Caco-2 (cell line): ENCODE data around the gene CSTF2T. TPM values are rescaled to one million over a fixed set of nuclear protein-coding genes. Genes with fewer than 3 reads are reported as not detected.
A peak's percentile ranks its signal among the peaks of the same experiment; 100 is the strongest.

Experiments used
- BruUV-seq: library from RNA; stranded (reverse); fragments of 400-500 nt; replicated peaks from 2 replicates; lab custom pipeline; 2021; lab: Mats Ljungman, UMichigan
- CTCF ChIA-PET: fragments of 300-600 bp; sonication (Branson Sonifier 250); formaldehyde crosslinking; loops from one replicate; lab custom pipeline; 2022; ENCODE audit warnings: antibody characterized with exemption; lab: Charles Lee
- POLR2A ChIA-PET: fragments of 300-600 bp; sonication (Branson Sonifier 250); formaldehyde crosslinking; loops from one replicate; lab custom pipeline; 2022; ENCODE audit warnings: antibody characterized with exemption; lab: Charles Lee
- DNase-seq, 2 experiments: peaks; one replicate each; pipeline versions ENCODE4 v3.0.0 to v3.0.0-alpha.2; 2020 to 2022
- H3K27me3 ChIP-seq: replicated peaks from 2 replicates; pipeline ENCODE4 v1.6.0; 2011; ENCODE audit warnings: low read length; ENCODE audit not compliant: control insufficient read depth, insufficient read depth
- H3K36me3 ChIP-seq: 2 replicates; pipeline ENCODE4 v1.5.1; 2011; ENCODE audit warnings: low read length; ENCODE audit not compliant: control insufficient read depth, insufficient read depth
- H3K4me1 ChIP-seq: fragments of 250-450 bp; sonication (Bioruptor Pico); 2 replicates; pipeline ENCODE4 v1.5.1; 2020; ENCODE audit warnings: mild to moderate bottlenecking
- H3K4me3 ChIP-seq: 2 replicates; pipeline ENCODE4 v1.5.1; 2011; ENCODE audit warnings: low read depth, mild to moderate bottlenecking, control low read depth, low read length
- H3K9me3 ChIP-seq: fragments of 250-450 bp; sonication (Bioruptor Pico); 2 replicates; pipeline ENCODE4 v1.5.1; 2020; ENCODE audit warnings: mild to moderate bottlenecking, moderate library complexity
- H3K27ac Mint-ChIP-seq: one replicate; pipeline ENCODE4 v1.8.0; 2022; ENCODE audit warnings: mixed read lengths; ENCODE audit not compliant: unreplicated experiment
- H3K27me3 Mint-ChIP-seq: one replicate; pipeline ENCODE4 v1.8.0; 2022; ENCODE audit warnings: mixed read lengths; ENCODE audit not compliant: insufficient read depth, unreplicated experiment
- H3K36me3 Mint-ChIP-seq: one replicate; pipeline ENCODE4 v1.8.0; 2022; ENCODE audit warnings: mild to moderate bottlenecking, mixed read lengths; ENCODE audit not compliant: insufficient read depth, unreplicated experiment
- H3K4me1 Mint-ChIP-seq: one replicate; pipeline ENCODE4 v1.8.0; 2022; ENCODE audit warnings: low read depth, mixed read lengths; ENCODE audit not compliant: unreplicated experiment
- H3K4me3 Mint-ChIP-seq: one replicate; pipeline ENCODE4 v1.8.0; 2022; ENCODE audit warnings: mild to moderate bottlenecking, moderate library complexity, mixed read lengths; ENCODE audit not compliant: unreplicated experiment
- H3K9me3 Mint-ChIP-seq: one replicate; pipeline ENCODE4 v1.8.0; 2022; ENCODE audit warnings: mixed read lengths; ENCODE audit not compliant: unreplicated experiment
- intact Hi-C: fragments of 100-400 bp; cut with micrococcal nuclease; formaldehyde crosslinking; loops from one replicate; pipeline ENCODE4 v1.10.0; 2022; ENCODE audit not compliant: unreplicated experiment
- total RNA-seq: library from RNA; stranded (reverse); gene quantifications from 2 replicates; pipeline ENCODE4 v1.2.3, GENCODE V29; 2022
- TF ChIP-seq, protein P1 (sequence below), 2 experiments: fragments of 200-600 bp in 1 of 2; IDR thresholded peaks; 1 replicate in 1 of 2; 2 replicates in 1 of 2; pipeline versions ENCODE4 v1.5.1 to v1.8.0; 2011 to 2022; ENCODE audit warnings: antibody characterized with exemption in 1 of 2, control low read depth in 1 of 2, inconsistent platforms in 1 of 2, low read depth in 1 of 2, low read length in 1 of 2, mild to moderate bottlenecking in 1 of 2, moderate library complexity in 1 of 2; ENCODE audit not compliant: insufficient read depth in 1 of 2, severe bottlenecking in 1 of 2, unreplicated experiment in 1 of 2

The CSTF2T gene
- total RNA-seq, 1 experiment from 2014 or later = 51.2 TPM

DNA sequence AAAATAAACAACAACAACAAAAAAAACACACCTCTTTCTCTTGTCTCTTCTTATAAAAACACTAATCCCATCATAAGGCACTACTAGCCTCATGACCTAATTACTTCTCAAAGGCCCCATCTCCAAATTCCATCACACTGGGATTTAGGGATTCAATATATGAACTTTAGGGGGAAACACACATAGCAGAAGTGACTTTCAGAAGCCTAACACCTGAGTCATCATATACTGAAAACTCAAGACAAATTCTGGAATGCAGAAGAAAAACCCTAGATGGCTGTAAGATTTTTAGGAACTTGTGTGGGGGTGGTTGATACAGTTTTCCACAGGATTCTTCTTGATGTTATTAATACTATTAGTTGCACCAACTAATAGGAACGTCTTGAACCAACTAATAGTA is 33.7 kb upstream of the CSTF2T start:
- BruUV-seq = no TSS peak
- peaks cover 29% of the 10 kb centered on the region for H3K4me1 ChIP-seq
- Mint-ChIP-seq H3K9me3 (peaks cover 13% of the 10 kb centered on the region), H3K36me3 (peaks cover 7% of the 10 kb centered on the region), H3K27me3 (no peaks in the 10 kb centered on the region), H3K4me3 (no peak overlapping the region), H3K4me1 (peaks cover 32% of the 10 kb centered on the region), H3K27ac (peak overlapping the region; percentile 33)
- TF ChIP-seq, protein P1, sequence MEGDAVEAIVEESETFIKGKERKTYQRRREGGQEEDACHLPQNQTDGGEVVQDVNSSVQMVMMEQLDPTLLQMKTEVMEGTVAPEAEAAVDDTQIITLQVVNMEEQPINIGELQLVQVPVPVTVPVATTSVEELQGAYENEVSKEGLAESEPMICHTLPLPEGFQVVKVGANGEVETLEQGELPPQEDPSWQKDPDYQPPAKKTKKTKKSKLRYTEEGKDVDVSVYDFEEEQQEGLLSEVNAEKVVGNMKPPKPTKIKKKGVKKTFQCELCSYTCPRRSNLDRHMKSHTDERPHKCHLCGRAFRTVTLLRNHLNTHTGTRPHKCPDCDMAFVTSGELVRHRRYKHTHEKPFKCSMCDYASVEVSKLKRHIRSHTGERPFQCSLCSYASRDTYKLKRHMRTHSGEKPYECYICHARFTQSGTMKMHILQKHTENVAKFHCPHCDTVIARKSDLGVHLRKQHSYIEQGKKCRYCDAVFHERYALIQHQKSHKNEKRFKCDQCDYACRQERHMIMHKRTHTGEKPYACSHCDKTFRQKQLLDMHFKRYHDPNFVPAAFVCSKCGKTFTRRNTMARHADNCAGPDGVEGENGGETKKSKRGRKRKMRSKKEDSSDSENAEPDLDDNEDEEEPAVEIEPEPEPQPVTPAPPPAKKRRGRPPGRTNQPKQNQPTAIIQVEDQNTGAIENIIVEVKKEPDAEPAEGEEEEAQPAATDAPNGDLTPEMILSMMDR (IDR thresholded peaks at IDR 0.05; ENCODE audit: insufficient read depth in 1 of 2, low read depth in 1 of 2, low read length in 1 of 2, severe bottlenecking in 1 of 2, unreplicated experiment in 1 of 2) = no peak
- CTCF ChIA-PET = no interaction called here
- POLR2A ChIA-PET = no interaction called here
- H3K9me3 ChIP-seq = no peaks in the 10 kb centered on the region
- no peak for DNase-seq
- no peaks in the 10 kb centered on the region for H3K36me3 ChIP-seq
- intact Hi-C loops = no loop called here
- no peak overlapping the region for H3K4me3 ChIP-seq
- no peaks in the 10 kb centered on the region for H3K27me3 ChIP-seq

- TF ChIP-seq, protein P1 (IDR thresholded peaks at IDR 0.05; ENCODE audit: insufficient read depth in 1 of 2, low read depth in 1 of 2, low read length in 1 of 2, severe bottlenecking in 1 of 2, unreplicated experiment in 1 of 2) = no peak
- no TSS peak for BruUV-seq
- peak; percentile 76 to 79 for DNase-seq
Observed at GRCh38 chr10:51729822-51730555, 30.6 kb upstream of the CSTF2T start.

DNA sequence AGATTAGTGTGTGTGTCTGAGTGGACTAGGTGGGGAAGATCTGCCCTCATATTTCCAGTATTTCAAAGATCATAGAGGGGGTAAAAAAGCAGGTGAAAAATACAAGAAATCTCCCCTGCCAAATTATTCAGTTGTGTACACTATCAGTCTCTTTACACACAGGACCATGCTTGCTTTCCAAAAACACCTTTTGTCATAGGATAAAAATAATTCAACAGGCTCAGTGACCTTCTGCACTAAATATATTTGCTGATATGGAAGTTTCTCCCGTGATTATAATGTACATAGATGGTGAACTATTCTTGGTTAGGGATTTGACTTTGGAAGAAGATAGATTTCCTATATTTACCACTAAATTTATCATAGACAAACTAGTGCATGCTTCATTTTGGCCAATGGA is 24.6 kb upstream of the CSTF2T start:
- no peaks in the 10 kb centered on the region for H3K27me3 ChIP-seq
- H3K36me3 Mint-ChIP-seq = no peaks in the 10 kb centered on the region
- H3K4me3 ChIP-seq = no peak overlapping the region
- ChIA-PET CTCF (no interaction called here), POLR2A (no interaction called here)
- no TSS peak for BruUV-seq
- no peaks in the 10 kb centered on the region for H3K27me3 Mint-ChIP-seq
- intact Hi-C loops = no loop called here
- no peaks in the 10 kb centered on the region for H3K36me3 ChIP-seq
- H3K9me3 ChIP-seq = no peaks in the 10 kb centered on the region
- no peaks in the 10 kb centered on the region for H3K9me3 Mint-ChIP-seq
- DNase-seq = no peak
- peaks cover 12% of the 10 kb centered on the region for H3K4me1 ChIP-seq
- no peak overlapping the region for H3K4me3 Mint-ChIP-seq
- H3K4me1 Mint-ChIP-seq = peaks cover 10% of the 10 kb centered on the region
- TF ChIP-seq, protein P1 (IDR thresholded peaks at IDR 0.05; ENCODE audit: insufficient read depth in 1 of 2, low read depth in 1 of 2, low read length in 1 of 2, severe bottlenecking in 1 of 2, unreplicated experiment in 1 of 2) = no peak
- H3K27ac Mint-ChIP-seq = no peak overlapping the region

More at GRCh38 chr10:51729822-51730555, 30.6 kb upstream of the CSTF2T start:
- no peaks in the 10 kb centered on the region for H3K27me3 Mint-ChIP-seq
- intact Hi-C loops = loop anchor here (1.0 to 2.0 kb wide), 4 partner anchors 11 to 41 kb away; no protein-coding TSS in a partner anchor
- peaks cover 32% of the 10 kb centered on the region for H3K4me1 Mint-ChIP-seq
- peak overlapping the region; percentile 38 for H3K4me3 Mint-ChIP-seq
- peak overlapping the region; percentile 85 for H3K27ac Mint-ChIP-seq
- ChIA-PET POLR2A (interaction anchor here (0.6 to 0.7 kb wide), 2 partner anchors 21 to 36 kb away, joined by 3 read pairs; no protein-coding TSS in a partner anchor), CTCF (interaction anchor here (0.6 to 1.3 kb wide), 4 partner anchors 11 to 289 kb away, joined by 3 to 4 read pairs (median 4); no protein-coding TSS in a partner anchor)
- Histone ChIP-seq H3K36me3 (no peaks in the 10 kb centered on the region), H3K4me3 (no peak overlapping the region), H3K9me3 (no peaks in the 10 kb centered on the region), H3K27me3 (no peaks in the 10 kb centered on the region), H3K4me1 (peaks cover 29% of the 10 kb centered on the region)
- peaks cover 13% of the 10 kb centered on the region for H3K9me3 Mint-ChIP-seq
- H3K36me3 Mint-ChIP-seq = peaks cover 7% of the 10 kb centered on the region
